ENCODE results near the gene CR1L. TPM values are rescaled to one million over a fixed set of nuclear protein-coding genes. Genes with fewer than 3 reads are reported as not detected.

The CR1L gene
- total and polyA plus RNA-seq, 2 donors (not counting 1 experiment from before 2014, with no cell fraction given) = not detected

GRCh38 chr1:207740207-207740606 is 95.3 kb downstream of the CR1L start:
- H3K9ac ChIP-seq (ENCODE audit: insufficient read depth, low read length) = no peak overlapping the region
- H3K27me3 ChIP-seq (ENCODE audit: control insufficient read depth, insufficient read depth, low read length) = no peaks in the 10 kb centered on the region
- no peaks in the 10 kb centered on the region for H3K9me3 ChIP-seq (ENCODE audit: control insufficient read depth, insufficient read depth, low read depth, low read length)
- no peaks in the 10 kb centered on the region for H3K79me2 ChIP-seq (ENCODE audit: control insufficient read depth, insufficient read depth, low read length)
- H3K4me1 ChIP-seq (ENCODE audit: control insufficient read depth, extremely low read depth, insufficient read depth, low read length) = no peaks in the 10 kb centered on the region
- no peak overlapping the region for H2AFZ ChIP-seq (ENCODE audit: low read length)
- no peak for DNase-seq (ENCODE audit: low read depth in 2 of 2)
- H3K4me2 ChIP-seq (ENCODE audit: extremely low read depth, insufficient read depth, low read length) = no peak overlapping the region
- TF ChIP-seq, protein P1, sequence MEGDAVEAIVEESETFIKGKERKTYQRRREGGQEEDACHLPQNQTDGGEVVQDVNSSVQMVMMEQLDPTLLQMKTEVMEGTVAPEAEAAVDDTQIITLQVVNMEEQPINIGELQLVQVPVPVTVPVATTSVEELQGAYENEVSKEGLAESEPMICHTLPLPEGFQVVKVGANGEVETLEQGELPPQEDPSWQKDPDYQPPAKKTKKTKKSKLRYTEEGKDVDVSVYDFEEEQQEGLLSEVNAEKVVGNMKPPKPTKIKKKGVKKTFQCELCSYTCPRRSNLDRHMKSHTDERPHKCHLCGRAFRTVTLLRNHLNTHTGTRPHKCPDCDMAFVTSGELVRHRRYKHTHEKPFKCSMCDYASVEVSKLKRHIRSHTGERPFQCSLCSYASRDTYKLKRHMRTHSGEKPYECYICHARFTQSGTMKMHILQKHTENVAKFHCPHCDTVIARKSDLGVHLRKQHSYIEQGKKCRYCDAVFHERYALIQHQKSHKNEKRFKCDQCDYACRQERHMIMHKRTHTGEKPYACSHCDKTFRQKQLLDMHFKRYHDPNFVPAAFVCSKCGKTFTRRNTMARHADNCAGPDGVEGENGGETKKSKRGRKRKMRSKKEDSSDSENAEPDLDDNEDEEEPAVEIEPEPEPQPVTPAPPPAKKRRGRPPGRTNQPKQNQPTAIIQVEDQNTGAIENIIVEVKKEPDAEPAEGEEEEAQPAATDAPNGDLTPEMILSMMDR (conservative IDR thresholded peaks at IDR 0.05 in 1 of 2, IDR thresholded peaks at IDR 0.05 in 1 of 2; ENCODE audit: low read depth in 1 of 2, low read length in 2 of 2) = no peak
- no peak for TF ChIP-seq EZH2 (IDR thresholded peaks at IDR 0.05; ENCODE audit: low read length, missing control alignments)
- no peak overlapping the region for H3K4me3 ChIP-seq (replicated peaks in 1 of 4; ENCODE audit: control extremely low read depth in 1 of 4, insufficient read depth in 1 of 4, low read depth in 3 of 4, low read length in 4 of 4)
- H3K27ac ChIP-seq (ENCODE audit: insufficient read depth, low read length) = no peak overlapping the region
- H3K36me3 ChIP-seq (ENCODE audit: control insufficient read depth, insufficient read depth, low read length) = no peaks in the 10 kb centered on the region
- no peaks in the 10 kb centered on the region for H4K20me1 ChIP-seq (ENCODE audit: control insufficient read depth, extremely low read depth, insufficient read depth, low read length)

DNA sequence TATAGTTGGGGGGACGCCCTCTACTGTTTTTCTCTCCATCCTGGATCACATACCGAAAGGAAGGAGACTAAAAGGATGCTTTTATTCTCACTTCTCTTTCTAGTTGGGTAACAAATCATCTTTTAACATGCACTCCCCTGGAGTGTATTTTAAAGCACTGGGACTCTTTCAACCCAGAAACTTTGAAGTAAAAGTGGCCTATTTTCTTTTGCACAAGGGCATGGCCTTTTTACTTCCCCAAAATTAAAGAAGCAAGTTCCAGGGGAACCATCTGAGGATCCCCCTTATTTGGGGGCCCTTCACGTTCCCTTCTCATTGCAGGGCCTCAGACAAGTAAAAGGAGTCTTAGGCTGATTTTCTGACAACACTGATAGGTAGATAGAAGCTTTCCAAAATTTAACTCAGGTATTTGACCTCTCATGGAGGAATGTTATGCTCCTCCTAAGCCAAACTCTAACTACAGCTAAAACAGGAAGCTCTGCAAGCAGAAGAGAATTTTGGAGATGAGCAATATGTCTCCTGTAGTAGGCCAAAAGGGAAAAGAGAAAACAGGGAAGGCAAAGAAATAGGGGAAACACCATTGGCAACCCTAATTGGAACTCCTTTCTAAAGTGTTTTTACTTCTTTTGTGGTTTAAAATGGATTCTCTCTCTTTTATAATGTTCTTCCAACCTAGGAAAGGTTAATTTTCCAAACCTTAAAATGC is 98.1 kb downstream of the CR1L start:
- Histone ChIP-seq H3K9ac (ENCODE audit: insufficient read depth, low read length) (no peak overlapping the region), H3K36me3 (ENCODE audit: control insufficient read depth, insufficient read depth, low read length) (no peaks in the 10 kb centered on the region), H3K4me2 (ENCODE audit: extremely low read depth, insufficient read depth, low read length) (no peak overlapping the region), H3K4me3 (replicated peaks in 1 of 4; ENCODE audit: control extremely low read depth in 1 of 4, insufficient read depth in 1 of 4, low read depth in 3 of 4, low read length in 4 of 4) (no peak overlapping the region), H3K79me2 (ENCODE audit: control insufficient read depth, insufficient read depth, low read length) (no peaks in the 10 kb centered on the region), H3K4me1 (ENCODE audit: control insufficient read depth, extremely low read depth, insufficient read depth, low read length) (no peaks in the 10 kb centered on the region), H3K9me3 (ENCODE audit: control insufficient read depth, insufficient read depth, low read depth, low read length) (no peaks in the 10 kb centered on the region), H2AFZ (ENCODE audit: low read length) (no peak overlapping the region), H3K27me3 (ENCODE audit: control insufficient read depth, insufficient read depth, low read length) (no peaks in the 10 kb centered on the region), H4K20me1 (ENCODE audit: control insufficient read depth, extremely low read depth, insufficient read depth, low read length) (no peaks in the 10 kb centered on the region), H3K27ac (ENCODE audit: insufficient read depth, low read length) (no peak overlapping the region)
- no peak for TF ChIP-seq EZH2 (IDR thresholded peaks at IDR 0.05; ENCODE audit: low read length, missing control alignments)
- TF ChIP-seq, protein P1 (conservative IDR thresholded peaks at IDR 0.05 in 1 of 2, IDR thresholded peaks at IDR 0.05 in 1 of 2; ENCODE audit: low read depth in 1 of 2, low read length in 2 of 2) = no peak
- no peak for DNase-seq (ENCODE audit: low read depth in 2 of 2)

GRCh38 chr1:207744000-207744534 is 99.1 kb downstream of the CR1L start:
- H4K20me1 ChIP-seq (ENCODE audit: control insufficient read depth, extremely low read depth, insufficient read depth, low read length) = no peaks in the 10 kb centered on the region
- no peaks in the 10 kb centered on the region for H3K4me1 ChIP-seq (ENCODE audit: control insufficient read depth, extremely low read depth, insufficient read depth, low read length)
- H3K4me3 ChIP-seq (replicated peaks in 1 of 4; ENCODE audit: control extremely low read depth in 1 of 4, insufficient read depth in 1 of 4, low read depth in 3 of 4, low read length in 4 of 4) = no peak overlapping the region
- no peaks in the 10 kb centered on the region for H3K27me3 ChIP-seq (ENCODE audit: control insufficient read depth, insufficient read depth, low read length)
- no peak for TF ChIP-seq EZH2 (IDR thresholded peaks at IDR 0.05; ENCODE audit: low read length, missing control alignments)
- TF ChIP-seq, protein P1 (conservative IDR thresholded peaks at IDR 0.05 in 1 of 2, IDR thresholded peaks at IDR 0.05 in 1 of 2; ENCODE audit: low read depth in 1 of 2, low read length in 2 of 2) = no peak
- no peak overlapping the region for H3K4me2 ChIP-seq (ENCODE audit: extremely low read depth, insufficient read depth, low read length)
- H2AFZ ChIP-seq (ENCODE audit: low read length) = no peak overlapping the region
- no peaks in the 10 kb centered on the region for H3K9me3 ChIP-seq (ENCODE audit: control insufficient read depth, insufficient read depth, low read depth, low read length)
- no peaks in the 10 kb centered on the region for H3K36me3 ChIP-seq (ENCODE audit: control insufficient read depth, insufficient read depth, low read length)
- H3K79me2 ChIP-seq (ENCODE audit: control insufficient read depth, insufficient read depth, low read length) = no peaks in the 10 kb centered on the region
- DNase-seq (ENCODE audit: low read depth in 2 of 2) = no peak
- H3K9ac ChIP-seq (ENCODE audit: insufficient read depth, low read length) = no peak overlapping the region
- no peak overlapping the region for H3K27ac ChIP-seq (ENCODE audit: insufficient read depth, low read length)
